Ishikawa (cell line): ENCODE measurements around the gene SNTA1.

Experiments
- RAD21 ChIP-seq: IDR thresholded peaks from 2 replicates; pipeline ENCODE4 v1.6.1; 2012; ENCODE audit warnings: low read depth
- TAF1 ChIP-seq: IDR thresholded peaks from 2 replicates; pipeline ENCODE4 v1.6.1; 2012; ENCODE audit warnings: low read depth, mild to moderate bottlenecking
- TEAD4 ChIP-seq: IDR thresholded peaks from 2 replicates; pipeline ENCODE4 v1.6.1; 2012

GRCh38 chr20:33423141-33423834 lies 20.3 kb downstream of the SNTA1 start:
- TF ChIP-seq RAD21 (no peak), TEAD4 (no peak), TAF1 (no peak)
